GM12801 (cell line): ENCODE data around the gene MYO5B.

ENCODE experiments used
- CTCF ChIP-seq: IDR thresholded peaks from one replicate; pipeline ENCODE4 v1.5.1; 2011; ENCODE audit warnings: control low read depth; ENCODE audit not compliant: insufficient read length; ENCODE audit errors: extremely low read depth

MYO5B gene

DNA sequence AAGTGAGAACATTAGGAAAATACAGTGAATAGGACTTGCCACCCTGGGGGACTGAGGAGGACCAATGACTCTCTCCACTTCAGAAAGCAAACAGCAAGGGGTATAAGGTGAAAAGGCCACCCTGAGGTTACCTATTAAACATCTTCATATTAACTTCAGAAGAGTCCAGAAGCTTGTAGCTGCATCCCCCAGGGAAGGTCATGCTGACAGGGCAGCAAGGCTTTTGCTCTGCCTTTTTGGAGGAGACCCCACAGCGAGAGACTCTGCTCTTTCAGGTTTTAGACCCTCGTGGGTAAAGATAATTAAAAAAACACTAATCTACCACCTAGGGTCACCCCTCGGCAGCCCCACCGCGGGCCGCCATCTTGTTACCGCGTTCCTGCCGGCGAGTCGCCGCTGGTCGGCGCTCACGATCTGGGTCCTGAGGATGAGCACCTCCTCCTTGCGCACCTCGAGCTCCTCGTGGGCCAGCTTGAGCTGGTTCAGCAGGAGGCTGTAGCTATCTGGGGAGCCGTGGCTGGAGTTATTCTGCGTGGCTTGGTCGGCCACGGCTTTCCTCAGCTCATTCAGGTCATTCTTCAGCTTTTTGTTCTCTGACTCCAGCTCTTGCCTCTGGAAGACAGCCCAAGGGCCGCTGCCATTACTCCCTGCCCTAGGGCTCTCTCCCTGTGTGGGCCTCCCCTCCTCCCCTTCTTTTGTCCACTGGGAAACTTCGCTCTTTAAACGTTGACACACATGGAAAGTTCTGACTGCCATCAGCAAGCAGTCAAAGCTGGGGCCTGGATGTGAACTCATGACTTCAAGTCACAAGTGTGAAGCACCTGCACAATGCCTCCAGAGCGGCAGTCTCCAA lies 331.0 kb downstream of the MYO5B start:
- TF ChIP-seq CTCF = no peak

DNA sequence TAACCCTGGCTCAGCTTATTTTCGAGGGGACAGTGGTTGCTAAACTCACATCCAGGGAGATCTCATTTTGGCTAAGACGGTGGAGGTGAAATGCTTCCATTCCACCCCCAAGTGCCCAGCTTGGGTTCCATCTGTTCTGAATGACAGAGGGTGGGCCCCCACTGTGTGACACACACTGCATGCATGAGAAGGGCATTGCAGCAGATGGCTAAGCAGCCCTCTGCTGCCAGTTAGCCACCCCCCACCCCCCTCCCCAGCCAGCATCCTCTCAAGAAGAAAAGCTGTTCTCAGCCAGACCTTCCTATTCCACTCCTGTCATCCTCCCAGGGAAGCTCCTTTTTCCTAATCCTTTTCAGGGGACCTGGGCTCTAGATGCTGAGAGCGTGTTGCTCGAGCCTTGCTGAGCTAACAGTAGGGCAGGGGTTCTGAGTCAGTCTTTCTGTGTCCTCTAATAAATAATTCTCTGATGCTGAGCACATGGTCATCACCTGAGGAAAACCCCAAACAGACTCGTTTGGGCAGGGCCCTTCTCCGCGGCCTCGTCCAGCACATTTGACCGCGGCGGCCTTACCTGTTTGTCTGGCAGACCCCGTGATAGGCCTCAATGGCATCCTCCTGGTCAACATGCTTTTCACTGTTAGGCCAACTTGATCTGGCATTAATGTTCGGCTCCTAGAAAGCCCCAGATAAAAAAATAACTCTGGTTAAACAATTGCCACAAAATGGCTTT lies 332.1 kb downstream of the MYO5B start:
- TF ChIP-seq CTCF = no peak

DNA sequence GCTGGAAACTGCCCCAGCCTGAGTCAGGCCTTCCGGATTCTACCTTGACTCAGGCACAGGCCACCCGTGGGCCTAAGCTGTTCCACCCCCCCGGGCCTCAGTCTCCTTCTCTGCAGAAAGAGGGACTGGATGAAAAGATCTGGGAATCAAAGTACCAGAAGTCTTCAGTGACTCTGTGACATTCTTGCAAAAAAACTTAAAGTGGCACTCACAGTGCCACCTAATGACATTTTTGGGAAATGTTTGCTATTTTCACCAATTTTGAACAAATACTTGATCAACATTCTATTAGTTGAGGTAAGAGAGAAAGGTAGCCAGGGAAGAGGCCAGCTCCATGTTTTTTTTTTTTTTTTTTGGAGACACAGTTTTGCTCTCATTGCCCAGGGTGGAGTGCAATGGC lies 333.3 kb downstream of the MYO5B start:
- TF ChIP-seq CTCF = no peak

DNA sequence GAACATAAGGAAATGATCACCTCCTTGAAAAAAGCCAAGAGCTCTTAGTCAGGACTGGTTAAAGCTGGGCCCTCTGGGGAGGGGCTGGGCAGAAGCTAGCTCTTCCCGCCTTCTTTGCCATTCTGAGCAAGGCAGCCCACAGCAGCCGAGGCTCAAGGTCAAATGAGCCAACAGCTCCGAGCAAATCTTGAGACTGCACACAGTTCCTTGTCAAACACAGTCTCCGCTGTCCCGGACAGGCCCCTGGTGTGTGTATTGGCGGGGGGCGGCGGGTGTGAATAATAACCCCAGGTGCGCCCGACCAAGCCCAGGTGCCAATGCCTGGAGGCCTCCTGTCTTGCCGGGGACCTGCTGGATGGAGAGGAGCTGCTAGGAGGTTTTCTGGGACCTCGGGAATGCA lies 335.2 kb downstream of the MYO5B start:
- TF ChIP-seq CTCF = no peak

GRCh38 chr18:49859021-49859359 lies 336.0 kb downstream of the MYO5B start:
- no peak for TF ChIP-seq CTCF

GRCh38 chr18:49858309-49859020 lies 336.5 kb downstream of the MYO5B start:
- TF ChIP-seq CTCF = no peak

DNA sequence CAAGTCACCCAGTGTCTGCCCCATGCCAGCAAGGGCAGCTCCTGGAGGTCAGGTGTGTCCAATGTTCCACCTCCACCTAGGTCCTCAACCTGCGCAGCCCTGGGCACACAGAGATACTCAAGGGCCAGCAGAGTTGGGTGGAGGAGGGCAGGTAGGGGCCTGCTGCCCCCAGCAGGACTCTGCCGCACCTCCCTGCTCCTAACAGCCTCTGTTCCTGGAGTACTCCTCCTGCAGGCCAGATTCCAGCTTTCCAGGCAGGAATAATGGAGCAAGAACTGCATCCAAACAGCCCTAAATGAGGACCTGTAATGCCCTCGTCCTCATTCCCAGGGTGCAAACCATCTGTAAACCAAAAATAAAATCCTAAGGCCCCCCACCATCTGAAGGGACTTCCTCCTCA lies 337.2 kb downstream of the MYO5B start:
- TF ChIP-seq CTCF = no peak
